Activated naive CD8-positive, alpha-beta T cell treated with anti-CD3 and anti-CD28 coated beads, Interleukin-2, amount 50 U/mL, for 16 hours (primary cell): Measurements from ENCODE around the gene NCAM1.
"Not testable (repeated sequence)": the region's sequence is repeated elsewhere in the genome, so short reads cannot be mapped to it uniquely, and the experiment has no call there.

Source experiments
- DNase-seq: peaks from one replicate; pipeline ENCODE4 v3.0.0-alpha.2; 2020; ENCODE audit warnings: low read depth, low spot score

Gene NCAM1

GRCh38 chr11:113021111-113021510 is 59.9 kb downstream of the NCAM1 start:
- no peak for DNase-seq

- DNase-seq, result no peak
Observed at GRCh38 chr11:113022262-113022661, 61.0 kb downstream of the NCAM1 start.

- no peak for DNase-seq
Observed at GRCh38 chr11:113023228-113023627, 62.0 kb downstream of the NCAM1 start.

- DNase-seq, result no peak
Observed at GRCh38 chr11:113023986-113024385, 62.8 kb downstream of the NCAM1 start.

- DNase-seq, result no peak
Observed at GRCh38 chr11:113026778-113027177, 65.6 kb downstream of the NCAM1 start.

GRCh38 chr11:113034576-113034975 is 73.4 kb downstream of the NCAM1 start:
- DNase-seq, result no peak

GRCh38 chr11:113035708-113036107 is 74.5 kb downstream of the NCAM1 start:
- no peak for DNase-seq

- DNase-seq, result no peak
Observed at GRCh38 chr11:113043698-113044097, 82.5 kb downstream of the NCAM1 start.

- DNase-seq, result no peak
Observed at GRCh38 chr11:113045146-113045545, 83.9 kb downstream of the NCAM1 start.

- DNase-seq, result no peak
Observed at GRCh38 chr11:113046866-113047265, 85.6 kb downstream of the NCAM1 start.

- no peak for DNase-seq
Observed at GRCh38 chr11:113048820-113049768, 87.9 kb downstream of the NCAM1 start.

GRCh38 chr11:113053042-113053441 is 91.8 kb downstream of the NCAM1 start:
- not testable (repeated sequence) for DNase-seq

GRCh38 chr11:113057038-113057437 is 95.8 kb downstream of the NCAM1 start:
- no peak for DNase-seq

GRCh38 chr11:113059548-113059947 is 98.3 kb downstream of the NCAM1 start:
- no peak for DNase-seq

GRCh38 chr11:113065330-113065729 is 104.1 kb downstream of the NCAM1 start:
- DNase-seq, result no peak

GRCh38 chr11:113072237-113072858 is 111.1 kb downstream of the NCAM1 start:
- DNase-seq, result no peak

- no peak for DNase-seq
Observed at GRCh38 chr11:113073290-113073953, 112.2 kb downstream of the NCAM1 start.

- no peak for DNase-seq
Observed at GRCh38 chr11:113075586-113076095, 114.4 kb downstream of the NCAM1 start.

GRCh38 chr11:113077379-113077778 is 116.2 kb downstream of the NCAM1 start:
- DNase-seq, result no peak

GRCh38 chr11:113082341-113082955 is 121.2 kb downstream of the NCAM1 start:
- DNase-seq, result no peak

- DNase-seq, result no peak
Observed at GRCh38 chr11:113083571-113083970, 122.4 kb downstream of the NCAM1 start.

- DNase-seq, result no peak
Observed at GRCh38 chr11:113084297-113084696, 123.1 kb downstream of the NCAM1 start.
